SK-N-MC (cell line): ENCODE data around the gene OR2A1.
"Not testable (repeated sequence)": the region's sequence is repeated elsewhere in the genome, so short reads cannot be mapped to it uniquely, and the experiment has no call there.

Experiments
- EZH2 ChIP-seq: fragments of 200-600 bp; sonication (generic); IDR thresholded peaks from one replicate; pipeline ENCODE4 v1.6.1; 2017; ENCODE audit warnings: antibody characterized with exemption
- POLR2AphosphoS5 ChIP-seq: IDR thresholded peaks from 2 replicates; pipeline ENCODE4 v1.6.1; 2012; ENCODE audit warnings: mild to moderate bottlenecking, low read depth, low read length, borderline replicate concordance

DNA sequence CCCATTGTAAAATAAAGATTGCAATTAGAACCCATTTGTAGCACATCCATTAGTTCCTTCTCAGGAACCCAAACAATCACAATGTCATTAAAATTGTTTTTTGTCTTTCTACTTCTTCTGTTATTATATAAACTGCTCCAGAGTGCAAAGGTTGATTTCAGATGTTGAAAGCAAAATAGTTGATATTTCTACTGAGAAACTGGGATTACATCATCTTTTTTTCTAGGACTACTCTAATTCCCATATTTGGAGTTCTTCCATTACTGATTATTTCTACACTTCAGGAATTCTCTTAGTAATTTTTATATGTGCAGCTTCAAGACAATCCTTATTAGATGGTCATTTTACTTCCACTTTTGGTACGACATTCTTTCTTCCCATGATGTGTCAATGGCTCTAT is 5.3 kb downstream of the OR2A1 start:
- TF ChIP-seq EZH2, POLR2AphosphoS5: not testable (repeated sequence)
